Skeletal muscle satellite cell (primary cell): Measurements from ENCODE around the gene ZNF101.

ENCODE experiments used
- H3K27me3 ChIP-seq: 2 replicates; pipeline ENCODE4 v1.7.0; 2013; ENCODE audit warnings: low read length; ENCODE audit not compliant: control insufficient read depth, insufficient read depth
- H3K36me3 ChIP-seq: 2 replicates; pipeline ENCODE4 v1.7.0; 2013; ENCODE audit warnings: mild to moderate bottlenecking, control low read depth, low read length; ENCODE audit not compliant: insufficient read depth
- H3K4me1 ChIP-seq: 2 replicates; pipeline ENCODE4 v1.7.0; 2013; ENCODE audit warnings: low read length; ENCODE audit not compliant: control insufficient read depth, insufficient read depth
- H3K4me2 ChIP-seq: 2 replicates; pipeline ENCODE4 v1.7.0; 2013; ENCODE audit warnings: mild to moderate bottlenecking, low read length
- H3K4me3 ChIP-seq: 2 replicates; pipeline ENCODE4 v1.7.0; 2013; ENCODE audit warnings: low read length
- H3K9ac ChIP-seq: 2 replicates; pipeline ENCODE4 v1.7.0; 2013; ENCODE audit warnings: mild to moderate bottlenecking, low read depth, low read length, moderate library complexity
- H3K9me3 ChIP-seq: replicated peaks from 2 replicates; pipeline ENCODE4 v1.7.0; 2013; ENCODE audit warnings: mild to moderate bottlenecking, control low read depth, low read length

ZNF101 gene

GRCh38 chr19:19644054-19644388, 24.6 kb upstream of the ZNF101 start:
- Histone ChIP-seq H3K4me2 (peak overlapping the region; percentile 94), H3K4me3 (peak overlapping the region; percentile 83), H3K27me3 (no peaks in the 10 kb centered on the region), H3K4me1 (peaks cover 7% of the 10 kb centered on the region), H3K36me3 (peaks cover 30% of the 10 kb centered on the region), H3K9ac (no peak overlapping the region), H3K9me3 (no peaks in the 10 kb centered on the region)

DNA sequence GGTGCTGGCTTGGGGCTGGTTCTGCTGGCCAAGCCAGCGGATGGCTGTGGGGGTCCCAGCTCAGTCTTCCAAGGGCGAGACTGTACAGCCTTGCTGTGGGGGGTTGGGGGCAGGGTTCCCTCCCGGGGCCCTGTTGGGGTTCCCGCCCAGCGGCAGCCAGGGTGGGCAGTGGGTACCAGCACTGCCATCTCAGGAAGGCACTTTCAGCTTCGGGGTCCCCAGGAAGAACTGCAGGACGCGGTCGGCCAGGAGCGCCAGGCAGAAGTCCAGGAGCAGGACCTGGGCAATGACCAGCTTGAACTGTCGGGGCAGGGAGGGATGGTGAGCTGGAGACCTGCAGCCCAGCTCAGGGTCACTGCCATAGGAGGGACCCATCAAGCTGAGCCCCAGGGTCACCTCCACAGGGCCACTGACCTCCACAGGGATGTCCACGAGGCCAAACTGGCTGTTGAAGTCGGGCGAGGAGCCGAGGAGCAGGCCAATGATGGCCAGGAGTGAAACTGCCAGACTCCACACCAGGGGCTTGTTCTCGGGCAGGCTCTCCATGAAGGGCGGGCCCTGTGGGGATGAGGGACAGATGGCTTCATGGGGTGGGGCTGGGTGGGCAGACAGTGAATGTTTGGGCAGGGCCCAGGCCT, 23.3 kb upstream of the ZNF101 start:
- Histone ChIP-seq H3K4me2 (no peak overlapping the region), H3K27me3 (no peaks in the 10 kb centered on the region), H3K4me3 (no peak overlapping the region), H3K4me1 (peaks cover 7% of the 10 kb centered on the region), H3K36me3 (peaks cover 37% of the 10 kb centered on the region), H3K9me3 (no peaks in the 10 kb centered on the region), H3K9ac (no peak overlapping the region)

DNA sequence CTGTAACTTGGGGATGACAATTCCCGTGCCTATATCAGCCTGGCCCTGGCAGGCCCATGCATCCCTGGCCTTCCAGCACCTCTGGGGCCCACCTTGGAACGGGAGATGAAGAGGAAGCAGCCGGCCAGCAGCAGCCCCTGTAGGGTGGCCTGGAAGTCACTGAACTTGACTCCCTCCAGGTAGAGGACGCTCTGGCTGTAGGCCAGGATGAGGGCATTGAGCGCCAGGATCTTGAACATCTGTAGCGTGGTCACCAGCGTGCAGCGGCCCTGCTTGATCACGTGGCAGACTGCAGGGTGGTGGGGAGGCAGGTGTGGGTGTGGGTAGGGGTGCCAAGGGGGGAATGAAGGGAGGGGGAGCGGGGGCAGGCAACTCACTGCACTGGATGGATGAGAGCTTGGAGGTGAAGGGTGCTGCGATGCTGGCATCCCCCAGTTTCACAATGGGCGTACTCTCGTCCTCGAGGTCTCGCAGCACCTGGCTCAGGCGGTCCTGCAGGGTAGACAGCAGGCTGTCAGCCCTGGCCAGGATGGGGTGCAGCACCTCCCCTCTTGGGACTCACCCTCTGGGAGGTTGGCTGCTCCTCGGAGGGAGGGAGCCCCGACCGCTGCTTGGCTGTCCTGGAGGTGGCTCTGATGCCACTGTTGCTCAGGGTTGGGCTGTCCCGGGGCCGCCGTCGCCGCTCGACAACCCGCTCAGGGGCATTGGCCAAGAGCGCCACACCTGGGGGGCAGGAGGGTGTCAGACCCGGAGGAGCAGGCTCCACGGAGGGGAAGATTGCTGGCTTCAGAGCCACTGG, 21.4 kb upstream of the ZNF101 start:
- Histone ChIP-seq H3K9me3 (no peaks in the 10 kb centered on the region), H3K9ac (no peak overlapping the region)

GRCh38 chr19:19649155-19649554, 19.5 kb upstream of the ZNF101 start:
- Histone ChIP-seq H3K36me3 (peaks cover 70% of the 10 kb centered on the region), H3K9ac (no peak overlapping the region), H3K4me2 (no peak overlapping the region), H3K27me3 (no peaks in the 10 kb centered on the region), H3K4me1 (no peaks in the 10 kb centered on the region), H3K9me3 (no peaks in the 10 kb centered on the region), H3K4me3 (no peak overlapping the region)

More for the DNA sequence above, 21.4 kb upstream of the ZNF101 start:
- Histone ChIP-seq H3K4me1 (peaks cover 7% of the 10 kb centered on the region), H3K4me2 (no peak overlapping the region), H3K27me3 (no peaks in the 10 kb centered on the region), H3K4me3 (no peak overlapping the region), H3K36me3 (peaks cover 56% of the 10 kb centered on the region)

GRCh38 chr19:19649580-19649995, 19.1 kb upstream of the ZNF101 start:
- Histone ChIP-seq H3K36me3 (peaks cover 75% of the 10 kb centered on the region), H3K9ac (no peak overlapping the region)

DNA sequence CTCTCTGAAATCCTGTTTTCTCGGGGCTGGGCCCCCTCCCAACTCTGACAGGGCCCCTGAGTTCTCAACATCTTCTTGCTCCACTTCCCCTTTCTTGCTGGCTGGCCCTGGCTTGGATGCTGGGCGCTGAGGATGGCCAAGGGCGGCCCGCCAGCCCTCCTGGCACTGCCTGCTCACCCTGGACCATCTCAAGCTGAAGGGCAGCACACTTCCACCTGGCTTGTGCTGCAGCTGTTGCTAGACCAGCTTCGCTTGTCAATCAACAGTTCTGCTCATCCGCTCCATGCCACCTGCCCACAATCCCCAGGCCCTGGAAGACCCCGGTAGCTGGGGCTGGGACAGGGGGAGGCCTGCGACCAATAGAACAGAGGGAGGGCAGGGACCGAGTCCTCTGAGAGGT, 18.3 kb upstream of the ZNF101 start:
- H3K27me3 ChIP-seq, result no peaks in the 10 kb centered on the region
- no peaks in the 10 kb centered on the region for H3K4me1 ChIP-seq
- H3K9ac ChIP-seq, result no peak overlapping the region
- H3K4me2 ChIP-seq, result no peak overlapping the region
- no peak overlapping the region for H3K4me3 ChIP-seq
- no peaks in the 10 kb centered on the region for H3K9me3 ChIP-seq
- H3K36me3 ChIP-seq, result peaks cover 74% of the 10 kb centered on the region

More at GRCh38 chr19:19649580-19649995, 19.1 kb upstream of the ZNF101 start:
- Histone ChIP-seq H3K4me1 (no peaks in the 10 kb centered on the region), H3K4me3 (no peak overlapping the region), H3K27me3 (no peaks in the 10 kb centered on the region), H3K9me3 (no peaks in the 10 kb centered on the region), H3K4me2 (no peak overlapping the region)

GRCh38 chr19:19651076-19651475, 17.6 kb upstream of the ZNF101 start:
- H3K36me3 ChIP-seq, result peaks cover 74% of the 10 kb centered on the region

DNA sequence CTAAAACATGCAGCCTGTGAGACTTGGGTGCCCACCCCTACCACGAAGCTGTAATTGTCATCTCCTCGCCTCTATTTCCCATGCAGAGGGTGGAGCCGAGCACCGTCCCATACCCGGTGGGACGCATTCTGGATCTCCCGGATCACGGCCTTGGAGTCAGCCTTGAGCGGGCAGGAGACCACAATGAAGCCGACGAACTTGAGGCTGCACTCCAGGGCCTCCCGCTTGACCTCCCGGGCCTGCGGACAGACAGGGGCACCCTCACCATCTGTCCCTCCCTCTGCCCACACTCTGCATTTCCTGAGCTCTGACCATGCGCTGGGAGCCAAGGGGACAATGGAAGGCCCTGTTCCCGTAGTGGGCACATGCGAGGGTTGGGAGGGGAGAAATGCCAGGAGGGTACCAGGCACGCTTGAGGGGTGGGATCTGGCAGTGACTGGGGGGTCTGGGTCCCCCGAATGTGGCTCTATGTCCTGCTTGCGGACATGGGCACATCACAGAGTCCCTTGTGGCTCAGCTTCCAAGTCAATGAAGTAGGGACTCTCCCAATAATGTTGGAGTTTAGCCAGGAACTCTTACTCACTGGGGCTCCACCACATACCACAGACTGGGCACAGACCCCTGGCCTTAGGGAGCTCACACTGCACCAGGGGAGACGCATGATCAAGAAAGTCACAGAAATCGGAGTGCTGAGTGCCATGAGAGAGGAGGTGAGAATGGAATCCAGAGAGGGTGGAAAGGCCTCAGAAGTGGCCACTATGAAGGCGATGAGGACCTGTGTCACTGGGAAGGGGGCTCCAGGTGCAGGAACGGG, 15.9 kb upstream of the ZNF101 start:
- Histone ChIP-seq H3K9ac (no peak overlapping the region), H3K9me3 (no peaks in the 10 kb centered on the region), H3K36me3 (peaks cover 75% of the 10 kb centered on the region), H3K4me2 (no peak overlapping the region), H3K4me1 (no peaks in the 10 kb centered on the region), H3K27me3 (no peaks in the 10 kb centered on the region), H3K4me3 (no peak overlapping the region)

More at GRCh38 chr19:19651076-19651475, 17.6 kb upstream of the ZNF101 start:
- no peaks in the 10 kb centered on the region for H3K9me3 ChIP-seq
- H3K4me3 ChIP-seq, result no peak overlapping the region
- H3K4me2 ChIP-seq, result no peak overlapping the region
- no peaks in the 10 kb centered on the region for H3K4me1 ChIP-seq
- no peaks in the 10 kb centered on the region for H3K27me3 ChIP-seq
- no peak overlapping the region for H3K9ac ChIP-seq

GRCh38 chr19:19653597-19654147, 15.0 kb upstream of the ZNF101 start:
- H3K9ac ChIP-seq, result no peak overlapping the region
- peaks cover 81% of the 10 kb centered on the region for H3K36me3 ChIP-seq
- H3K9me3 ChIP-seq, result no peaks in the 10 kb centered on the region
- H3K27me3 ChIP-seq, result no peaks in the 10 kb centered on the region
- H3K4me3 ChIP-seq, result no peak overlapping the region
- H3K4me2 ChIP-seq, result no peak overlapping the region
- no peaks in the 10 kb centered on the region for H3K4me1 ChIP-seq

DNA sequence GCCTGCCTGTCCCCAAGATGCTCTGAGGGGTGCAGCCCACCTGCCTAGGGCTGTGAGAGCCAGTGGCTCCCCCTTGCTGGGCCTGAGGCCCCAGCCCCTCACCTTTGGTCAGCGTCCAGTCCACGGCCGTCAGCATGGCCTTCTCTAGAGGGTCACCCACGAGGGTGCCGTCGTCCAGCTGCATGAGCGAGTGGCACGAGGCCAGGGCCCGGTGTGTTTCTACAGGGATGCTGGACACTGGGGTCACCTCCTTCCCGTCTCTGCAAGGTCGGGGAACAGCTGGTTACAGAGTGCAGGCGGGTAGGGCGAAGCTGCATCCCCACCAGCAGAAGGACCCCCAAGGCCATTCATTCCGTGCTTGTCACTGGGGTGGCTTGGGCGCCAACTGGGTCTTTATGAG, 14.2 kb upstream of the ZNF101 start:
- no peak overlapping the region for H3K9ac ChIP-seq
- H3K9me3 ChIP-seq, result no peaks in the 10 kb centered on the region
- no peaks in the 10 kb centered on the region for H3K27me3 ChIP-seq
- H3K4me1 ChIP-seq, result no peaks in the 10 kb centered on the region
- peaks cover 79% of the 10 kb centered on the region for H3K36me3 ChIP-seq
- no peak overlapping the region for H3K4me3 ChIP-seq
- H3K4me2 ChIP-seq, result no peak overlapping the region

DNA sequence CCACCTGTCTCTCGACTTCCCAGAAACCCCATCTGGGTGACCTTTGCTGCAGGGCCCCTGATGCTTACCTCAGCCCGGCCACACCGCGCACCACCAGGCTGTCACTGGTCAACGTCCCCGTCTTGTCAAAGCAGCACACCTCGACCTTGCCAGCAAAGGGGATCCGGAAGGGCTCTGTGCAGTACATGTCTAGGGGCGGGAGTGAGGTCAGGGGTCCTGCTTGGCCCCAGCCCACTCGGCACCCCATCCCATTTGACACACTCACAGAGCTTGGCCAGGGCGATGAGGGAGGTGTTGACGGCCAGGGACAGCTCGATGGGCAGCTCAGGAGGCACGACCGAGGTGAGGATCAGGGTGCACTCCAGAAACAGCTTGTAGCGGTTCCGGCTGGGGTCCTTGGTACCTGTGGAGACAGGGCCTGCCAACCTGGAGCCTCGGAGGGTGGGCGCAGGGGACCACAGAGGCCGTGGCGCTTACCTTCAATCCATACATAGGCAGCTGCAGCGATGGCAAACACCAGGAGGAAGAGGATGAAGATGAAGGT, 13.5 kb upstream of the ZNF101 start:
- Histone ChIP-seq H3K9ac (no peak overlapping the region), H3K4me1 (no peaks in the 10 kb centered on the region), H3K36me3 (peaks cover 80% of the 10 kb centered on the region), H3K9me3 (no peaks in the 10 kb centered on the region), H3K27me3 (no peaks in the 10 kb centered on the region), H3K4me3 (no peak overlapping the region), H3K4me2 (no peak overlapping the region)
